ENCODE measurements around the gene SIRT2.

Gene SIRT2

GRCh38 chr19:38899447-38900201 is at the start of gene SIRT2, which contains the start of gene NFKBIB:
TSS of gene SIRT2 (minus strand) at chr19:38899618. CDS start at chr19:38899521, 97 bp downstream.
TSS of gene NFKBIB (plus strand) at chr19:38899969. CDS start at chr19:38900033, 64 bp downstream.
- in situ Hi-C loops (cut with MboI; ENCODE audit: low sequenced_read_pairs): no loop called here

- in situ Hi-C loops (cut with MboI; ENCODE audit: low sequenced_read_pairs): loop anchor here (25.0 kb wide), 3 partner anchors 409 to 709 kb away; partner anchors contain the start of gene FAM98C
Observed at GRCh38 chr19:38946229-38947010, 47.0 kb upstream of the SIRT2 start.

- in situ Hi-C loops (cut with MboI; ENCODE audit: low sequenced_read_pairs): loop anchor here (25.0 kb wide), 3 partner anchors 408 to 708 kb away; partner anchors contain the start of gene FAM98C
Observed at GRCh38 chr19:38945562-38946228, 46.3 kb upstream of the SIRT2 start.

- in situ Hi-C loops (cut with MboI; ENCODE audit: low sequenced_read_pairs): loop anchor here (25.0 kb wide), 3 partner anchors 408 to 708 kb away; partner anchors contain the start of gene FAM98C
Observed at GRCh38 chr19:38944981-38945506, 45.6 kb upstream of the SIRT2 start.

GRCh38 chr19:38942471-38943181 is 43.2 kb upstream of the SIRT2 start:
- in situ Hi-C loops (cut with MboI; ENCODE audit: low sequenced_read_pairs): loop anchor here (25.0 kb wide), 3 partner anchors 405 to 705 kb away; partner anchors contain the start of gene FAM98C

GRCh38 chr19:38941979-38942378 is 42.6 kb upstream of the SIRT2 start:
- in situ Hi-C loops (cut with MboI; ENCODE audit: low sequenced_read_pairs): loop anchor here (25.0 kb wide), 3 partner anchors 405 to 705 kb away; partner anchors contain the start of gene FAM98C

DNA sequence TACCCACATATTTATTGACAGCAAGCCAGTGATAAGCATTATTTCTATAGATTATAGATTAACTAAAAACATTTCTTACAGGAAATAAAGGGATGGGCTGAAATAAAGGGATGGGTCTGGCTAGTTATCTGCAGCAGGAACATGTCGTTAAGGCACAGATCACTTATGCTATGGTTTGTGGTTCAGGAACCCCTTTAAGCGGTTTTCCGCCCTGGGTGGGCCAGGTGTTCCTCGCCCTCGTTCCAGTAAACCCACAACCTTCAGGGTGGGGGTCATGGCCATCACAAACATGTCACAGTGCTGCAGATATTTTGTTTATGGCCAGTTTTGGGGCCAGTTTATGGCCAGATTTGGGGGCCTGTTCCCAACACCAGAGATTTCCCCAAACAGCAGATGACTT is 42.0 kb upstream of the SIRT2 start:
- in situ Hi-C loops (cut with MboI; ENCODE audit: low sequenced_read_pairs): loop anchor here (25.0 kb wide), 3 partner anchors 404 to 704 kb away; partner anchors contain the start of gene FAM98C

GRCh38 chr19:38939957-38940356 is 40.5 kb upstream of the SIRT2 start:
- in situ Hi-C loops (cut with MboI; ENCODE audit: low sequenced_read_pairs): loop anchor here (25.0 kb wide), 3 partner anchors 403 to 703 kb away; partner anchors contain the start of gene FAM98C

- in situ Hi-C loops (cut with MboI; ENCODE audit: low sequenced_read_pairs): loop anchor here (25.0 kb wide), 3 partner anchors 396 to 696 kb away; partner anchors contain the start of gene FAM98C
Observed at GRCh38 chr19:38933544-38933943, 34.1 kb upstream of the SIRT2 start.

DNA sequence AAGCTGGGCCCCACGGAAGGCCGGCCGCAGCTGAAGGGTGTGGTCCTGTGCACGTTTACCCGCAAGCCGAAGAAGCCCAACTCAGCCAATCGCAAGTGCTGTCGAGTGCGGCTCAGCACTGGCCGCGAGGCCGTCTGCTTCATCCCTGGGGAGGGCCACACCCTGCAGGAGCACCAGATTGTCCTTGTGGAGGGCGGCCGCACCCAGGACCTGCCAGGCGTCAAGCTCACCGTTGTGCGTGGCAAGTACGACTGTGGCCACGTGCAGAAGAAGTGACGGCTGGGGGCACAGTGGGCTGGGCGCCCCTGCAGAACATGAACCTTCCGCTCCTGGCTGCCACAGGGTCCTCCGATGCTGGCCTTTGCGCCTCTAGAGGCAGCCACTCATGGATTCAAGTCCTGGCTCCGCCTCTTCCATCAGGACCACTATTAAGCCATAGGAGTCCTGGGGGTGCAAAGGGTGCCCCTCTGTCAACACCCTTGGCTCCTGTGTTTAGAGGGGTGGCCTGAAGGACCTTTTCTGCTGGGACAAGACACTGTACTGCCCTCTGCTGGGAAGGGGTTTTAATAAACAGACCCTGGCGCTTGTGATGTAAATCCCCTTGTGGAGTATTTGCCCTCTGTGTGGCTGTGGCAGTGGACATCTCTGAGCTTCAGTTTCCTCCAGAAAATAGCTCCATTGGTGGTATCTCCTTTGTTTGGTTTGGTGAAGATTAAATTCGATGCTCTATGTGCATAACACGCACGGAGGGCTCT is 33.2 kb upstream of the SIRT2 start:
- in situ Hi-C loops (cut with MboI; ENCODE audit: low sequenced_read_pairs): loop anchor here (25.0 kb wide), 3 partner anchors 395 to 695 kb away; partner anchors contain the start of gene FAM98C

DNA sequence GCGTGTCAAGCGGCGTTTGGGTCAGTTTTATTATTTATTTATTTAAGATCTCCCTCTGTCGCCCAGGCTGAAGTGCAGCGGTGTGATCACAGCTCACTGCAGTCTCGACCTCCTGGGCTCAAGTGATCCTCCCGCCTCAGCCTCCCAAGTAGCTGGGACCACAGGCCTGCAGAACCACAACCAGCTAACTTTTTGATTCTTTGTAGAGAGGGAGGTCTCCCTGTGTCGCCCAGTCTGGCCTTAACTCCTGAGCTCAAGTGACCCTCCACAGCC is 32.0 kb upstream of the SIRT2 start:
- in situ Hi-C loops (cut with MboI; ENCODE audit: low sequenced_read_pairs): loop anchor here (25.0 kb wide), 3 partner anchors 394 to 694 kb away; partner anchors contain the start of gene FAM98C

DNA sequence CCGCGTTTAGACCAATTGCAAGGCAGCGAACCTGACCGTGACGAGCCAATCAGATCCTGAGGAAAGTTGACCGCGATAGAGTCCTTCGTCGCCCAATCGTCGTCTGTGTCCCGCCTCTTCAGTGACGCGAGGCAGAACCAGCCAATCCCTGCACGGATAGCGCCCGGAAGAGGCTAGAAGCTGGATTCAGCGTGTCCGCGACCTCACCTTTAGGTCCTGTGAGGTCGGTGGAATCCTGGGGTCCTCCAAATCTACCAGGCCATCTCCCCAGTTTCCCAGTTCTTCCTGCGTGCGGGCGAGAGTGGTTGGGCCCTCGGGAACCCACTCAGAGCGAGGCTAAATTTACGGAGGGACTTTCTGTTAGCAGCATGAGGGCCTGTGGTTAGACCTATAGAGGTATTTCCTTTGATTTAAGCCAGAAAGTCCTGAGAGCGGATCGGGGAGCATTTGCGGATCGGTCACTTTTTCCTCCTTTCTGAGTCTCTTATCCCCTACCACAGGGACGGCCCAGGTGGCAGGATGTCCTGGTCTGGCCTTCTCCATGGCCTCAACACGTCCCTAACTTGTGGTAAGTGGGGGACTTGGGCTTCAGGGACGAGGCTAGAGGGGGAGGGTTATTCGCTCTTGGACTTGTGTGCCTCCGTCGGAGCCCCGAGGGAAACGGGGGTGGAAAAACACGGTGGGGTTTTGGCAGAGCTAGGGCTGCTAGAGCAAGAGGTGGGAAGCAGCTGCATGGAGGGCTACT is 31.5 kb upstream of the SIRT2 start, which contains the start of gene MRPS12:
TSS of gene MRPS12 (plus strand) at position 169 of the 745 bp plus-strand sequence. CDS start at position 520, 351 bp downstream.
- in situ Hi-C loops (cut with MboI; ENCODE audit: low sequenced_read_pairs): loop anchor here (25.0 kb wide), 3 partner anchors 394 to 694 kb away; partner anchors contain the start of gene FAM98C

- in situ Hi-C loops (cut with MboI; ENCODE audit: low sequenced_read_pairs): loop anchor here (25.0 kb wide), 3 partner anchors 393 to 693 kb away; partner anchors contain the start of gene FAM98C
Observed at GRCh38 chr19:38929929-38930775, 30.7 kb upstream of the SIRT2 start, which contains the start of gene SARS2. TSS of gene SARS2 (minus strand) at chr19:38930763. CDS start at chr19:38930736, 27 bp downstream.

DNA sequence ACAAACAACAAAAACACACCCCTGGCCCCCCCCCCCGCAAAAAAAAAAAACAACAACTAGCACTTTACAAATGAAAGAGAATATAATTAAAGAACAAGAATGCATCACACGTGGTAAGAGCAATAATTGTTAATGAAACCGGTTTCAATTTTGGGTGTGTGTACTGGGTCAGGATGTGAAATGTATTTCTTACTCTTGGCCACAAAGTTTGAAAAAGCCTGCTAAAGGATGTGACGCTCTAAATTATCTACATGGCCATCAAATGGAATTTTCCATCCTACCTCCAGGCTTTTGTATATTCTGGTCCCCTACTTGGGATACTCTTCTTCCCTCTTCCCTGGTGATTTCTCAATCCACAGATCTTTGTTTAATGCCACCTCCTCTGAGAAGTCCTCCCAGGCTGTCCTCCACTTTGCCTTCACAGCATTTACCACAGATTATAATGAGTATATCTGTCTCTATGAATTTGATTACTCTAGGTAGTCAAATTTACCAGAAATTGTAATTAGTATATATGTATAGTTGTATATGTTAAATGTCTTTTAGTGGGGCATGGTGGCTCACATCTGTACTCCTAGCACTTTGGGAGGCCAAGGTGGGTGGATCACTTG is 29.1 kb upstream of the SIRT2 start:
- in situ Hi-C loops (cut with MboI; ENCODE audit: low sequenced_read_pairs): loop anchor here (25.0 kb wide), 3 partner anchors 391 to 691 kb away; partner anchors contain the start of gene FAM98C

- in situ Hi-C loops (cut with MboI; ENCODE audit: low sequenced_read_pairs): no loop called here
Observed at GRCh38 chr19:38924388-38924787, 25.0 kb upstream of the SIRT2 start.

DNA sequence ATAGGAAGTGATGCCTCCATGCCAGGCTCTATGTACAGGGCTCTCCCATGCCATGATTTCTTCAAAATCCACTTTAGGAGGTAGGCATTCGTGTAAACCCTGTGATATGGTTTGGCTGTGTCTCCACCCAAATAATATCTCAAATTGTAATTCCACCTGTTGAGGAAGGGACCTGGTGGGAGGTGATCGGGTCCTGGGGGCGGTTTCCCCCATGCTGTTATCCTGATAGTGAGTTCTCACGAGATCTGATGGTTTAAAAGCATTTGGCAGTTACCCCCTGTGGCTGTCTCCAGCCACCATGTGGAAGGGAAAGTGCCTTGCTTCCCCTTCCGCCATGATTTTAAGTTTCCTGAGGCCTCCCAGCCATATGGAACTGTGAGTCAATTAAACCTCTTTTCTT is 23.1 kb upstream of the SIRT2 start:
- in situ Hi-C loops (cut with MboI; ENCODE audit: low sequenced_read_pairs): no loop called here

Data from HL-60/S4 (cell line).